Measurements from ENCODE around the gene GPR55. TPM values are rescaled to one million over a fixed set of nuclear protein-coding genes. Genes with fewer than 3 reads are reported as not detected.

Gene GPR55
- total RNA-seq, 1 experiment from 2014 or later, result 0.07 TPM

GRCh38 chr2:230862292-230862691, 62.8 kb downstream of the GPR55 start:
- Histone ChIP-seq H3K27ac (ENCODE audit: low read length) (no peak overlapping the region), H4K20me1 (ENCODE audit: low read length) (no peaks in the 10 kb centered on the region; the same call in 1 of the 2 replicates), H3K36me3 (ENCODE audit: low read depth, low read length) (no peaks in the 10 kb centered on the region), H3K79me2 (ENCODE audit: low read length) (no peaks in the 10 kb centered on the region), H3K9me2 (replicated peaks; ENCODE audit: low read length) (no peaks in the 10 kb centered on the region), H3K4me2 (ENCODE audit: low read length) (no peak overlapping the region), H3F3A (ENCODE audit: low read length, unreplicated experiment) (no peaks in the 10 kb centered on the region), H3K9ac (ENCODE audit: low read length) (no peak overlapping the region), H3K4me3 (ENCODE audit: low read length) (no peak overlapping the region), H2AFZ (ENCODE audit: low read length) (no peak overlapping the region), H3K4me1 (ENCODE audit: insufficient read depth, low read length) (peaks cover 12% of the 10 kb centered on the region), H3K9me3 (ENCODE audit: low read length) (peaks cover 12% of the 10 kb centered on the region; the same call in 1 of the 2 replicates), H3K27me3 (ENCODE audit: low read length) (no peaks in the 10 kb centered on the region)
- ChIA-PET POLR2A (ENCODE audit: unreplicated experiment) (no interaction called here), CTCF (no interaction called here)
- no TSS peak for BruUV-seq (replicated peaks)
- TF ChIP-seq EZH2phosphoT487 (IDR thresholded peaks at IDR 0.05; ENCODE audit: borderline replicate concordance, low read length) (no peak), CTCF (conservative IDR thresholded peaks at IDR 0.05; ENCODE audit: low read depth, low read length) (no peak), EZH2 (IDR thresholded peaks at IDR 0.05; ENCODE audit: low read length, unreplicated experiment) (no peak)
- ATAC-seq (no peak), DNase-seq (no peak)
- intact Hi-C loops (cut with micrococcal nuclease), result no loop called here

DNA sequence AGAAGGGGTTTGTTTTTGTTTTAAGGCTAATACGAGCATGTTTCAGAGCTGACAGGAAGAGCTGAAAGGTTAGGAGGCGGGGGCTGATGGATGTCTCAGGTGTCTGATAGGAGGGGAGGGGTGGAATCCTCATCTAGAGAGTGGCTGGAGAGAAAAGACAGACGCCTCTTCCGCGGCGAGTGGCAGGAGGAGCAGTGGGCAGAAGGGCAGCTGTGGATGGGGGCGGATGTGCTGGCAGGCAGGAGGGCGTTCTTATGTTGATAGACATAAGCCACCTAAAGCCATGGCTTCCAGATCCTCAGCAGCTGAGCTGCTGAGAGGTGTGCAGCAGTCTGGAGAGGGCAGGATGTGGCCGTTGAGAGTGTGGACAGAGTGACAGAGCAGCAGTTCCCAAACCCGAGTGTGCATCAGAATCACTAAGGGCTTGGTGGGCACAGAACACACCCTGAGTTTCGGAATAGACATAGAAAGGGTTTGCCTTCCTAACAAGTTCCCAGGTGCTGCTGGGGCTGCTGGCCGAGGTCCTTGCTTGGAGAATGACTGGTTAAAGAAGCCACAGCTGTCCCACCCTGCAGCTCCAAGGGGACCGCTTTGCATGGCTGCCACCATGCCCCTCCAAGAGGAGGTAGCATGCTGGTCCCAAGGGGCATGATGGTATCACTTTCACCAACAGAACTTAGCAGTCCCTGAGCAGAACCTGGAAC, 63.3 kb downstream of the GPR55 start:
- no peak for ATAC-seq
- intact Hi-C loops (cut with micrococcal nuclease), result no loop called here
- TF ChIP-seq CTCF (conservative IDR thresholded peaks at IDR 0.05; ENCODE audit: low read depth, low read length) (no peak), EZH2phosphoT487 (IDR thresholded peaks at IDR 0.05; ENCODE audit: borderline replicate concordance, low read length) (no peak)

More for the DNA sequence above, 63.3 kb downstream of the GPR55 start:
- no peaks in the 10 kb centered on the region for H3F3A ChIP-seq (ENCODE audit: low read length, unreplicated experiment)
- ChIA-PET POLR2A (ENCODE audit: unreplicated experiment) (no interaction called here), CTCF (no interaction called here)
- no peaks in the 10 kb centered on the region for H3K79me2 ChIP-seq (ENCODE audit: low read length)
- peaks cover 6% of the 10 kb centered on the region; the same call in 1 of the 2 replicates for H3K4me1 ChIP-seq (ENCODE audit: insufficient read depth, low read length)
- no peak overlapping the region for H3K4me3 ChIP-seq (ENCODE audit: low read length)
- H4K20me1 ChIP-seq (ENCODE audit: low read length), result no peaks in the 10 kb centered on the region; the same call in 1 of the 2 replicates
- H3K27ac ChIP-seq (ENCODE audit: low read length), result no peak overlapping the region
- no TSS peak for BruUV-seq (replicated peaks)
- H3K27me3 ChIP-seq (ENCODE audit: low read length), result no peaks in the 10 kb centered on the region
- no peak overlapping the region for H3K9ac ChIP-seq (ENCODE audit: low read length)
- DNase-seq, result no peak
- no peaks in the 10 kb centered on the region for H3K9me2 ChIP-seq (replicated peaks; ENCODE audit: low read length)
- no peak overlapping the region for H3K4me2 ChIP-seq (ENCODE audit: low read length)
- H2AFZ ChIP-seq (ENCODE audit: low read length), result no peak overlapping the region
- H3K36me3 ChIP-seq (ENCODE audit: low read depth, low read length), result no peaks in the 10 kb centered on the region
- peaks cover 12% of the 10 kb centered on the region; the same call in 1 of the 2 replicates for H3K9me3 ChIP-seq (ENCODE audit: low read length)

Other genes with a start within 250 kb of the GPR55 start
- 52.5 and 59.6 TPM in 2 replicates for gene CAB39, start 212.4 kb downstream of the GPR55 start, total RNA-seq (2014; rRNA removed)
- gene ITM2C, start 60.3 kb downstream of the GPR55 start, total RNA-seq (2014; rRNA removed), result 111 and 113 TPM in 2 replicates
- not detected in 2 replicates for gene SPATA3, start 70.9 kb upstream of the GPR55 start, total RNA-seq (2014; rRNA removed)
- gene C2orf72, start 112.3 kb upstream of the GPR55 start, total RNA-seq (2014; rRNA removed), result 0.40 and 4.3 TPM in 2 replicates
- gene PSMD1, start 131.6 kb upstream of the GPR55 start, total RNA-seq (2014; rRNA removed), result 154 and 208 TPM in 2 replicates
- gene HTR2B, start 199.8 kb upstream of the GPR55 start, total RNA-seq (2014; rRNA removed), result not detected in 2 replicates